Activated CD4-positive, CD25-positive, alpha-beta regulatory T cell (primary cell): Measurements from ENCODE around the gene CYP1A1.
"Not testable (repeated sequence)": the region's sequence is repeated elsewhere in the genome, so short reads cannot be mapped to it uniquely, and the experiment has no call there.

Experiments
- DNase-seq, 4 experiments: peaks; one replicate each; lab custom pipeline; 2025; lab: John Stamatoyannopoulos, UW

CYP1A1 gene

GRCh38 chr15:74735305-74735704 is 10.0 kb upstream of the CYP1A1 start:
- no peak for DNase-seq

GRCh38 chr15:74733269-74733668 is 7.9 kb upstream of the CYP1A1 start:
- DNase-seq, result no peak

DNA sequence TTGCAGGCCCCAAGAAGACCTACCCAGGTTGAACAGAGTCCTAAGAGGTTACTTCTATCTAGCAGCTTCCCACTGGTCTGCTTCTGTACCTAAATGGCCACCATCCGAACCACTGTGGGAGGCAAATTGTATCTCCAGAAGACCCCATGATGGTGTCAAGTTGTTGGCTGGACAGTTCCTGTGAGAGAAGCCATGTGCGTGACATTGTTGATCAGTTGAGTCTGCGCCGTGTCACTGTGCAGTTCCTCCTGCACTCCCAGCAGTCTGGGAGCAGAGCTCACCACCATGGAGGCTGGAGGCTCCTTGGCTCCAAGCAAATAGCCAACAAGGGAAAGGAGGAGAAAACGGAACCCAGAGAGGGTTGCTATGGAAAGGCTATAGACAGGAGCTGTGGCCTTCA is 7.5 kb upstream of the CYP1A1 start:
- DNase-seq, result no peak

GRCh38 chr15:74730619-74731316 is 5.4 kb upstream of the CYP1A1 start:
- DNase-seq, result no peak

DNA sequence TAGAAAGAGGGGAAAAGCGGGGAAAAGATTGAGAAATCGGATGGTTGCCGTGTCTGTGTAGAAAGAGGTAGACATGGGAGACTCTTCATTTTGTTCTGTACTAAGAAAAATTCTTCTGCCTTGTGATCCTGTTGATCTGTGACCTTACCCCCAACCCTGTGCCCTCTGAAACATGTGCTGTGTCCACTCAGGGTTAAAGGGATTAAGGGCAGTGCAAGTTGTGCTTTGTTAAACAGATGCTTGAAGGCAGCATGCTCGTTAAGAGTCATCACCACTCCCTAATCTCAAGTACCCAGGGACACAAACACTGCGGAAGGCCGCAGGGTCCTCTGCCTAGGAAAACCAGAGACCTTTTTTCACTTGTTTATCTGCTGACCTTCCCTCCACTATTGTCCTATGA is 4.0 kb upstream of the CYP1A1 start:
- DNase-seq, result not testable (repeated sequence)

DNA sequence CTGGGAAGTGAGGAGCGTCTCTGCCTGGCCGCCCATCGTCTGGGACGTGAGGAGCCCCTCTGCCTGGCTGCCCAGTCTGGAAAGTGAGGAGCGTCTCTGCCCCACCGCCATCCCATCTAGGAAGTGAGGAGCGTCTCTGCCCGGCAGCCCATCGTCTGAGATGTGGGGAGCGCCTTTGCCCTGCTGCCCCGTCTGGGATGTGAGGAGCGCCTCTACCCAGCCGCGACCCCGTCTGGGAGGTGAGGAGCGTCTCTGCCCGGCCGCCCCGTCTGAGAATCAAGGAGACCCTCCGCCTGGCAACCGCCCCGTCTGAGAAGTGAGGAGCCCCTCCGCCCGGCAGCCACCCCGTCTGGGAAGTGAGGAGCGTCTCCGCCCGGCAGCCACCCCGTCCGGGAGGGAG is 3.4 kb upstream of the CYP1A1 start:
- DNase-seq, result not testable (repeated sequence)

DNA sequence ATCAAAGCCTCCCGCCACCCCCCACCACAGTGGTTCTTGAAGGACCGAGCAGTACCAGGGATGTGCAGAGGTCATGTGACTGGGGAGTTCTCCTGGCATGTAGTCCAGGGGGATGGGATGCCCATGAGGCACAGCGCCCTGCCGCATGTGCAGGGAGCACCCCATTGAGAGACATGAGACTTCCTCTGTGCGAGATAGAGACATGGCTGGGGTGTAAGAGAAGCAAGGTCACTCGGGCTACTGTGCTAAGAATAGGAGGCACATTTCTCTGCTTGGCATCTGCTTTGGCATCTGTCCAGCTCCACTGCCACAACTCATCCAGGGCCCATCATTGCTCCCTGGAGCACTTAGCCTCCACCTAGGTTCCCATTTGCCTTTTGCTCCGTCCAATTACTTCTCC is 2.4 kb upstream of the CYP1A1 start:
- no peak for DNase-seq

GRCh38 chr15:74726774-74727164 is 1.4 kb upstream of the CYP1A1 start:
- DNase-seq, result no peak

- peak; percentile 19 to 31 (median 25) for DNase-seq
Measured at GRCh38 chr15:74725845-74726773, 781 bp upstream of the CYP1A1 start.

DNA sequence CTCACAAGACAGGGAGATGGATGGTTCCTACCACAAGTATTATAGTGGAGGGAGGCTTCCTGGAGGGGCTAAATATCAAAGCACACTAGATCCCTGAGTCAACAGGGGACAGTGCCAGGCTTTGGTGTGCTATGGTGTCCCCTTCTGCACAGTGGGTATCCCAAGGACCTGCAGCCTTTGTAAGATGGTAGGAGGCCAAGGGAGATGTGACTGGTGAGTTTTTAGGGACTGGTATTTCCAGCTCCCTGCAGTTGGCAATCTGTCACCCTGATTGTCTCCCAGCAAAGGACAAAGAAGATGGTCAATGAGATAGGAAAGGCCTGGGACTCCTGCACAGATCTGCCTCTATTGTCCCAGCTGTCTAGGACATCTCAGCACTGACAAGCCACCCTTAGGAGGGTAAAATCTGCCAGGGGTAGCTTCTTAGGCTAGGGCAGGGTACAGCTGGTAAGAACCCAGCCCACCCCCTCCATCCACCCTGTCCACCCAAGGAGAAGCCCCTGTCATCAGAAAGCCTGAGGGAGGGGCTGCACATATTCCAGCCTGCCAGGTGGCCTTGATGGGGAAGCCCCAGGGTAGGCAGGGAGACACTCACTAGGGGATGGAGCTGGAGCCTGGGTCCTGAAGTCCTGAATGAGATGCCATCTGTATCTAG is 631 bp downstream of the CYP1A1 start:
- no peak for DNase-seq

DNA sequence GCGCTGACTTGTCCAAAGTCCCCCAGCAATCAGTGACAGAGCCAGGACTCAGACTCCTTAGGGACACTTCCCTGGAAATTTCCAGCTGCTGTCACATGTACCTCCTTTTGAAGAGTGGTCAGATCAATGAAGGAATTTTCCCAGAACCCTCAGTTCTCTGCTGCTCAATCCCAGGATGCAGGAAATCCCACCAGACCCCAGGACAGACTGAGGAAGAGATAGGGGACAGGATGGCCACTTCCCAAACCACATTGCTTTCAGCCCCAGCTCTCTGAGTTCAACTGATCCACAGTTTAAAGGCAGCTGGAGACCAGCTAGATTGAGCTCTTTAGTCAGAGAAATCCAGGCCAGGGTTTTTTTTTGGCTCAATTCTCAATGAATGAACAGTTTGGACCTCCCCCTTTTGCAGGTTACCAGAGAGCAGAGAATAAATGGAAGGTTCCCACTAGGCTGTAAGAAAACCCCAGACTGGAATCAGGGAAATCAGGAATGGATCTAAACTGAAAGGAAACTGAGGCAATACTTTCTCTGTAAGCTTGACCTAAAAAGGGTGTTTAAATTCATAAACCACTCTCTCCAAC is 1.5 kb downstream of the CYP1A1 start:
- no peak for DNase-seq

GRCh38 chr15:74723187-74723586 is 2.1 kb downstream of the CYP1A1 start:
- no peak for DNase-seq

- DNase-seq, result no peak
Measured at GRCh38 chr15:74722591-74722990, 2.7 kb downstream of the CYP1A1 start.

GRCh38 chr15:74716651-74717050 is 8.7 kb downstream of the CYP1A1 start:
- no peak for DNase-seq

GRCh38 chr15:74712311-74712710 is 13.0 kb downstream of the CYP1A1 start:
- no peak for DNase-seq

- DNase-seq, result no peak
Measured at GRCh38 chr15:74710319-74711094, 14.8 kb downstream of the CYP1A1 start.

DNA sequence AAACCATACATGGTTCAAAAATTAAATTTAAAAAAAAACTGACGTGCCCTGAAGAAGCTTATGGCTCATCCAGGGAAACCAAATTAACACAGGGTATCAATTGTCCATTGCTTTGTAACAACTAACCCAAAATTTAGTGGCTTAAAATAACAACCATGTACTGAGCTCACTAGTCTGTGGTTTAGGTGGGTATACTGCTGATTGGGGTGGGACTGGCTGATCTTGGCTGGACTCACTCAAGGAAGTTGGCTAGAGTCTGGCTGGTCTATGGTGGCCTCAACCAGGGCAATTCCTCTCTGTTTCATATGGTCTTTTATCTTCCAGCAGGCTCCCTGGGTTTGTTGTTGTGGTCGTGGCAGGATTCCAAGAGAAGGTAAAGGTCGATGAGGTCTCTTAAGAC is 15.4 kb downstream of the CYP1A1 start:
- DNase-seq, result no peak

GRCh38 chr15:74709011-74709410 is 16.3 kb downstream of the CYP1A1 start:
- no peak for DNase-seq

DNA sequence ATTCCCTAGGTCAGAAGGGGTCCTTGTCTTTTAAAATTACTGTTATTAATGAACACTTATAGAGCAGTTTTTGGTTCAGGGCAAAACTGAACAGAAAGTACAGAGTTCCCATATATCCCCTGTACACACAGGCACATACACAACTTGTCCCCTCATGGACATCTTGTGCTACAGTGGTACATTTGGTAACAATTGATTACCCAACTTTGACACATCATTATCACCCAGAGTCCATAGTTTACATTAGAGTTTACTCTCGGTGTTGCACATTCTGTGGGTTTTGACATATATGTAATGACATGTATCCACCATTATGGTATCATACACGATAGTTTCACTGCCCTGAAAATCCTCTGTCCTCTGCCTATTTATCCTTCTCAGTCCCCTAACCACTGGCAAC is 28.5 kb downstream of the CYP1A1 start:
- no peak for DNase-seq

DNA sequence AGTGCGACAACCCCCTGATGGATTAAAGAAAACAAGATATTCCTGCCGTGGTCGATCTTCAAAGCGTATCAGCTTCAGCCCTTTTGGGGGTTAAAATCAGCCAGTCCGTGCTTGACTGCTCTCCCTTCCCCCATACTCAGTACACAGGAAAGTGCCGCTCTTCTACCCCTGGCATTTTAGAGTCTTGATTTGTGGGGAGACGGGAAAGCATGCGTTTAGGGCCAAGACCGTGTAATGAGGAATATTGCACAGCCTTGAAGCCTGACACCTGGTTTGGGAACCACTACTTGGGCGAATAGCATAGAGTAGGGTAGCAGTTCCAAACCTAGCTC is 29.0 kb downstream of the CYP1A1 start:
- no peak for DNase-seq

GRCh38 chr15:74695597-74696397 is 29.5 kb downstream of the CYP1A1 start, which contains the start of gene EDC3:
Gene EDC3 (minus strand): TSS chr15:74696024. CDS start chr15:74675124, 20,900 bp downstream.
- peak; percentile 72 to 79 (median 76) for DNase-seq
